GM15510 (cell line): ENCODE measurements around the gene DGLUCY.

Experiments
- POLR2A ChIP-seq: IDR thresholded peaks from 3 replicates; pipeline ENCODE4 v1.6.1; 2011; ENCODE audit warnings: borderline replicate concordance; ENCODE audit not compliant: insufficient read length; ENCODE audit errors: extremely low read depth

The DGLUCY gene

DNA sequence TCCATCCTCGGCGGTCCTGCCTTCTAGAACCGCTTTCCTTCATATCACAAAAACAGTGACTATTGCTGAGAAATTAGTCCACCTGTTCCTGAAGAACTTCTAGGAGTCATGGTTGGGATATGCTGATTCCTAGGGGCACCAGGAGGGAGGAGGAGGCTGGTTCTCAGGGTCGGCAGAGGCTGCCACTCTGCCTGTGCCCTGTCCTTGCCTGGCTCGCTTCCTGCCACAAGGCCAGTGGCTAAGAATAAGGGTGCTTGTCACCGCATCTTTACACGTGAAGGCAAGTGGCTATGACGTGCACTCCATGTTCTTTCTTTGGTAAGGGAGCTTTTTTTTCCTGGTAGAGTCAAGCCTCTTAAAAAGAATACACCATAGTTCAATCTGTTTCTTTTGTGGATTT, 18.7 kb upstream of the DGLUCY start:
- TF ChIP-seq POLR2A = no peak

GRCh38 chr14:91098591-91098990, 15.3 kb upstream of the DGLUCY start:
- no peak for TF ChIP-seq POLR2A

DNA sequence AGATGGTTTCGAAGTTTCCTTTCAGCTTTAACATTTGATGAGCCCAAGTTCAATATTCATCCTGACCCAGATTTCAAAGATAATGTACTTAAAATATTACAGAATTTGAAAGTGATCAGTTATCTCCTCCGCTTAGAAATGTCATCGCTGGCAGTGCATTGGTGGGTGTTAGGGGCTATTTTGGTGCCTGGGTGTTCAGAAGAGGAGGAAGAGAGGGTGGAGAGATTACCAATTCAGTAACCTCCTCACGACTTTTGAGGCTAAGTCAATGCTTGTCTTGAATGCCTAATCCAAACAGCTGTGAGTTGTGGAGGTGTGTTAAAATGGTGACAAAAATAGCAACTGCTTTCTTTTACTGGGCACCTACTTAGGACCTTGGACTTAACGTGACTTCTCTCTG, 13.8 kb upstream of the DGLUCY start:
- no peak for TF ChIP-seq POLR2A

DNA sequence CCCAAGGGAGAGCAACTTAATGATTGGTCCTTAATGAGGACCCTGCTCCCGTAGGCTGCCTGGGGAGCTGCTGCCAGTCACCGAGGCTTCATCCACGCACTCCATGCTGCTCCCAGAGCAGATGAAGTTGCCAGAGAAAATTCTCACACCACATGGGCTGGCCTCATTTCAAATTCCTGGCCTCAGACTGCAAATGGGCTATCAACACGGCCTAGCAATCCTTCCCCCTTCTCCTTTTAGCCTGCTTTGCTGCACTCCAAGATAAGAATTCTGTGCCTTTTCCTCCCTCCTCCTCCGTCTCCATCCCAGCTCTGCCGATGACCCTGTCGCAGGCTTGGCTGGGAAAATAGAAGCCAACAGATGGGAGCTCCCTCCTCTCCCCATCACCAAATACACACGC, 10.8 kb upstream of the DGLUCY start:
- TF ChIP-seq POLR2A = no peak

- TF ChIP-seq POLR2A = no peak
Measured at GRCh38 chr14:91108941-91109611, 4.8 kb upstream of the DGLUCY start.

DNA sequence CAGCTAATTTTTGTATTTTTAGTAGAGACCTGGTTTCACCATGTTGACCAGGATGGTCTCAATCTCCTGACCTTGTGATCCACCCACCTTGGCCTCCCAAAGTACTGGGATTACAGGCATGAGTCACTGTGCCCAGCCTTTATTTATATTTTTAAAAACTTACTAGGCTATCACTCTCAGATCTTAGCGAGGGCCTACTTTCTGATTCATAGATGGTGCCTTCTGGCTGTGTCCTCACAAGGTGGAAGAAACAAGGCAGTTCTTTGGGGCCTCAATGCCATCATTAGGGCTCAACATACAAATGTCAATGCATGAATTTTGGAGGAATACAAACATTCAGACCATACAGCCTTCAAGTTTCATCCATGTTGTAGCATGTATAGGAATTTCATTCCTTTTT, 2.4 kb upstream of the DGLUCY start:
- no peak for TF ChIP-seq POLR2A

- no peak for TF ChIP-seq POLR2A
Measured at GRCh38 chr14:91112194-91112593, 1.7 kb upstream of the DGLUCY start.

DNA sequence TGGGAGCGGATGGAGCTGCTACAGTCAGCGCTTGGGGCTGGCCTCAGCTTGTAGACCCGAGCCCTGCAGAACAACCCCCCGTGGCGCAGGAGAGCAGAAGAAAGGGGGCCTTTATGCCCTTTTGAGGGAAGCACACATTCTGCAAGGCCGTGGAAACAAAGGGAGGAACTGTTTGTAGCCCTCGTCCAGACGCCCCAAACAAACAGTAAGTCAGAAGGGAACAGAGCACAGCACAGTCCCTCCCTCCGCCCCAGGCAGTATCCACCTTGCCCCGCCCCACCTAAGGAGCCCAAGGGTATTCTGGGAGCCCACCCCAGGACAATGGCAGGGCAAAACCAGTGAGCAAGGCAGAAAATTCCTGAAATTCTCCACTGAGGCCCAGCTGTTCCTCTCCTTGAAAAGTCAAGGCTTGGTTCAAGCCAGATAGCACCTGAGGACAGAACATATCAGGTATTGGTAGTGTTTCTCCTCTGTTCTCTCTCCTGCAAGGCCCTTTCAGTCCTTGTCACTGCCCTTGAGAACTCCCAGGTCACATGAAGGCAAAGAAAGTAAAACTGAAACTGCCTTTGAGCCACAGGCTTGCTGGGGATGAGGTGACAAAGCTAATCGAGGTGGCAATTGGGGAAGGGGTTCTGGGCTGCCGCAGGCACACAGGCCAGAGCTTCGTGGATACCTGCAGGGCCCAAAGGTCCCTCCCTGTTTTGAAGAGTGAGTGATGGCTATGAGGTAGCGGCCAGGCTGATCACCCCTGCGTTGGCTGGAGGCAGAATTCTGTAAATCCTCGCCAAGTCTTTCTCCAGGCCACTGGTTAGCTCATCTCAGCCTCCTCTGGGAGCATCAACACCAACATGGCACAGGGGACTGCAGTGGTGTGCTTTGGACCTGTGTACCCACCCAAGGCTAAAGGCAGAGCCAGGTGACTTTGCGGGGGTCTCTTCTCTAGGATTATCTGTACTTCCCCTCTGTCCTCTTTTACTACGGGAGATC, 499 bp downstream of the DGLUCY start:
- TF ChIP-seq POLR2A = peak; percentile 72

- no peak for TF ChIP-seq POLR2A
Measured at GRCh38 chr14:91115986-91116770, 2.3 kb downstream of the DGLUCY start.

DNA sequence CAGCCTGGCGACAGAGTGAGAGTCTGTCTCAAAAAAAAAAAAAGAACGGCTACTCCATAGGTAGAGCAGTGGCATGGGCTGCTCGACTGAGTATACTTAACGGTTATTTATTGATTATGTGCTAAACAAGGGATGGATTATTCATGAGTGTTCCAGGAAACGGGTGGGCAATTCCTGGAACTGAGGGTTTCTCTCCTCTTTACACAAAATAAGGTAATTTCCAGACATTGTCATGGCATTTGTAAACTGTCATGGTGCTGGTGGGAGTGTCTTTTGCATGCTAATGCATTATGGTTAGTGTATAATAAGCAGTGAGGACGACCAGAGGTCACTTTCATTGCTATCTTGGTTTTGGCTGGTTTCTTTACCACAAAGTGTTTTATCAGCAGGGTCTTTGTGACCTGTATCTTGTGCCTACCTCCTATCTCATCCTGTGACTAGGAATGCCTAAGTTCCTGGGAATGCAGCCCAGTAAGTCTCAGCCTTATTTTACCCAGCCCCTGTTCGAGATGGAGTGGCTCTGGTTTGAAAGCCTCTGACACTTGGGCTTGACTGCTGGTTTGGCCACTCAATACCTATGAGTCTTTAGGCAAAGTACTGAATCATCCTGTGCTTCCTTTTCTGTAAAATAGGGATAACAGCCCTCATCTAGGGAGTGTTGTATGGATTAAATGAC, 3.2 kb downstream of the DGLUCY start:
- TF ChIP-seq POLR2A = no peak

DNA sequence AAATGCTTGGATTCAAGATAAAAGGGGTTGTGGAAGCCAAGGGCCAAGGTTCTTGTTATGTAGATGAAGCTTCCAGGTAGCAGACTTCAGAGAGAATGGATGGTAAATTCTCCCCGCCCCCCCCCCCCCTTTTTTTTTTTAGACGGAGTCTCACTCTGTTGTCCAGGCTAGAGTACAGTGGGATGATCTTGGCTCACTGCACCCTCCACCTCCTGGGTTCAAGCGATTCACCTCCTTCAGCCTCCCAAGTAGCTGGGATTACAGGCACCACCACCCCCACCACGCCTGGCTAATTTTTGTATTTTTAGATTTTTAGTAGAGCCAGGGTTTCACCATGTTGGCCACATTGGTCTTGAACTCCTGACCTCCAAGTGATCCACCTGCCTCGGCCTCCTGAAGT, 4.1 kb downstream of the DGLUCY start:
- TF ChIP-seq POLR2A = no peak

- TF ChIP-seq POLR2A = no peak
Measured at GRCh38 chr14:91118511-91119068, 4.7 kb downstream of the DGLUCY start.

DNA sequence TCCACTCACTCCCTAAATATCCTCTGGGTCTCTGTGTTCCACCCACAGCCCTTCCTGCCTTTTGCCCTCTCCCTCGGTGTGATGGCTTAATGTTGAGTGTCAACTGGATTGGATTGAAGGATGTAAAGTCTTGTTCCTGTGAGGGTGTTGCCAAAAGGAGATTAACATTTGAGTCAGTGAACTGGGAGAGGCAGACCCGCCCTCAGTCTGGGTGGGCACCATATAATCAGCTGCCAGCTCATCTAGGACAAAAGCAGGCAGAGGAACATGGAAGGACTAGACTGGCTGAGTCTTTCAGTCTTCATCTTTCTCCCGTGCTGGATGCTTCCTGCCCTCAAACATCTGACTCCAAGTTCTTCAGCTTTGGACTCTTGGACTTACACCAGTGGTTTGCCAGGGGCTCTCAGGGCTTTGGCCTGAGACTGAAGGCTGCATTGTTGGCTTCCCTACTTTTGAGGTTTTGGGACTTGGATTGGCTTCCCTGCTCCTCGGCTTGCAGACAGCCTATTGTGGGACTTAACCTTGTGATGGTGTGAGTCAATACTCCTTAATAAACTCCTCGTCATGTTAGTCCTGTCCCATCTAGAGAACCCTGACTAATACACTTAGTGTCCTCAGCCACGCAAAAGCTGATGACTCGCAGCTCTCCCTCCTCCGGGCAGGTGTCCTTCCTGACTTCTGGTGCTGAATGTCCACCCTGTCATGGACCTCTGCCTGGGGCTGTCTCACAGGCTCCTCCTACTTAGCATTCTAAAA, 5.9 kb downstream of the DGLUCY start:
- TF ChIP-seq POLR2A = no peak
